T47D (cell line): ENCODE results near the gene WNT5A.
A peak's percentile ranks its signal among the peaks of the same experiment; 100 is the strongest.

ENCODE experiments used
- DNase-seq, 2 experiments: peaks; one replicate each; pipeline versions ENCODE4 v3.0.0 to v3.0.0-alpha.2; 2011 to 2012; ENCODE audit warnings: low read depth in 1 of 2, low spot score in 1 of 2
- JUND ChIP-seq: IDR thresholded peaks from 2 replicates; pipeline ENCODE4 v1.6.1; 2012; ENCODE audit warnings: low read depth
- in situ Hi-C: cut with HindIII; loops from 2 replicates; pipeline ENCODE4 v1.10.0; 2016; ENCODE audit warnings: low sequenced_read_pairs, low pct_unique_long_range_greater_than_20kb

Gene WNT5A

GRCh38 chr3:55443346-55443745 is 43.8 kb downstream of the WNT5A start:
- no peak for TF ChIP-seq JUND
- no peak for DNase-seq
- in situ Hi-C loops, result no loop called here

- no peak for TF ChIP-seq JUND
- no peak for DNase-seq
- in situ Hi-C loops, result no loop called here
Measured at GRCh38 chr3:55442861-55443260, 44.2 kb downstream of the WNT5A start.

DNA sequence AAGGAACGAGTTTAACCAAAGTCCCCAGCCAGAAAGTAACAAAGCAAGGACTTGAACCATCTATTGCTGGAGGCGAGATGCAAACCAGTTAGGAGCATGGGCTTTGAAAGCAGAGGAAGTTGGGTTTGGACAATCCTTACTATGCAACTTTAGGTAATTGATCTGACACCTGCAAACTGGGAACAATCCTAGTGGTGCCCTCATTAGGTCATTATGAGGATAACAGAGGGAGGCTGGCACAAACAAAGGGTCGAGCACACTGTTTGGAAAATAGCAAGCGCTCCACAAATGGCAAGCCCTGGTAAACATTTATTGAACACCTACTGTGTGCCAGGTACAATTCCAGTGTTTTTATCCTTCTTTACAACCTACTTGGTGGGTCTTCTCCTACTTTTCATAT is 45.6 kb downstream of the WNT5A start:
- in situ Hi-C loops, result no loop called here

DNA sequence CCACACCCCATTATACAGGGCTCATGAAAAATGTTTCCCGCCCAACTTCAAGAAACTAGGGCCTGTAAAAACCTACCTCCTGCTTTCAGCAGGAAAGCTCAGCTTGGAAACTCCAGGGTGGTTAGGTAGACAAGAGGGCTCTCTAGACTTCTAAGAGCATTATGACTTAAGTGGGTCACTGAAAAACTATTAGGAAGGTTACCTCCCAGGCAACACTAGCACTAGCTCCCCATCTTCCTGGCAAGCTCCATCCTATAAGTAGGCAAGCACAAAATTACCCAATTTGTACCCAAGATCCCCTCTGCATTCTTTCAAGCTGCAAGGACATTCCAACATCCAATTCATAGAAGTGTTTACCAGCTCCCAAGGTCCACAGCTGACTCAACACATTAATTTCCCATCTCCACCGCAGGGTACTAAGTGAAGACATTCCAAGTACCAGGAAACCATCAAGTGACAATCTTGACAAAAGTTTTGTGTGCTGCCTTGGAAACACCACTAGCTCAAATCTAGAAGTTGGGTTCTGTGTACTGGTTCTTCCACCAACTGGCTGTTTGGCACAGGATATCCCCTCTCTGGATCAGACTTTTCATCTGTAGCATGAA is 46.9 kb downstream of the WNT5A start:
- in situ Hi-C loops, result no loop called here
- no peak for DNase-seq

More for the DNA sequence above, 45.6 kb downstream of the WNT5A start:
- DNase-seq, result no peak
- no peak for TF ChIP-seq JUND

DNA sequence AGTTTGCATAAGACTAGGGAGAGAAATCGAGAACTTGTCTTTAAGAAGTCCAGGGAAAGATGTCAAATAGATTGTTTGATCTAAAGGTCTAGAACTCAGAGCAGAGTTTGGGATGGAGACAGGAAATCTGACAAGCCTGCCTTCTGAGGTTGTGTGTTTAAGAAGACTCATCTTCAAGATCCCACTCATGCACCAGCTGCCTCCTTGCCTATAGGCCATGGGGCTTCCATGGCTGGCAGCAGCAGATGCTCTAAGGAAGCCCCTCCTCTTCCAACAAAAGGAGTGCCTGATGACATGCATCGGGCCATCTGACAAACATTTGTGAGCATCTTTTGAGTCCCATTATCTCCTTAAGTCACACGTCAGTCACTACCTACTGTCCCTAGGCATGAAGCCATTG is 47.4 kb downstream of the WNT5A start:
- no peak for DNase-seq
- TF ChIP-seq JUND, result no peak
- in situ Hi-C loops, result no loop called here

More for the DNA sequence above, 46.9 kb downstream of the WNT5A start:
- no peak for TF ChIP-seq JUND

- in situ Hi-C loops, result no loop called here
- TF ChIP-seq JUND, result no peak
- DNase-seq, result no peak
Measured at GRCh38 chr3:55436644-55437043, 50.5 kb downstream of the WNT5A start.

DNA sequence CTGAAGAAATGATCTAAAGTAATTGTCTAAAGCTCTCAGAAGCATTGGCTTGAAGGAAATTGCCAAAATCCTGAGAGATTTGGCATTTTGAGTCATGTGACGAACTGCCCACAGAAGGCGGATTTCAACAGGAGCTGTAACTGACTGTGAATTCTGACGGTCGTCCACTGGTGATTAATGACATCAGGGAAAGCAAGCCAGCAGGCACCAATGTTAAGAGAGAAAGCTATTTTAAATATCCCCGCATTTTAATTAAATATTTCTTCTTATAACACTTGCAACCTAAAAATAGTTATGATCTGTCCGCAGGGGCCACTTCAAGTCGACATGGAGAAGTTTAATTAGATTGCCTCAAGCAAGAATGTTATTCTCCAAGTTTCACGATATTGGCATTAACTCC is 51.6 kb downstream of the WNT5A start:
- DNase-seq, result no peak
- in situ Hi-C loops, result no loop called here
- TF ChIP-seq JUND, result no peak

- in situ Hi-C loops, result no loop called here
- DNase-seq, result peak in 1 of 2 experiments; percentile 33
- no peak for TF ChIP-seq JUND
Measured at GRCh38 chr3:55434789-55435188, 52.3 kb downstream of the WNT5A start.

GRCh38 chr3:55431041-55431440 is 56.1 kb downstream of the WNT5A start:
- no peak for TF ChIP-seq JUND
- in situ Hi-C loops, result no loop called here
- DNase-seq, result no peak

DNA sequence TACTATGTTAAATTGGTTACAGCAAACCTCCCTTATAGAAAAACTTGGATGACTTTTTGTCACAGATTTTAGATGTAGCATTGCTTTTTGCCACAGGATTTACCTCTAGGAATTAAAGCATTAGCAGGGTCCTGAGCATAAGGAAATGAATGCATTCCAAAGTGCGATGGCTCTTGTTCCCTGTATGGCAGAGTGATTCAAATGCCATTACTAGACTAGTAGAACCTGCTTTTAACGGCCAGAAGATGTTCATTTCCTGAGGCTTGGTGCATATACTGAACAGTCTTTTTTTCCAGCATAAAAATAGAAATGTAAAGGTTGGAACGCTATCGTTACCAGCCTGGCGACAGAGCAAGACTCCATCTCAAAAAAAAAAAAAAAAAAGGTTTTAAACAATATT is 59.4 kb downstream of the WNT5A start:
- peak; percentile 2 to 38 for DNase-seq
- no peak for TF ChIP-seq JUND
- in situ Hi-C loops, result no loop called here

DNA sequence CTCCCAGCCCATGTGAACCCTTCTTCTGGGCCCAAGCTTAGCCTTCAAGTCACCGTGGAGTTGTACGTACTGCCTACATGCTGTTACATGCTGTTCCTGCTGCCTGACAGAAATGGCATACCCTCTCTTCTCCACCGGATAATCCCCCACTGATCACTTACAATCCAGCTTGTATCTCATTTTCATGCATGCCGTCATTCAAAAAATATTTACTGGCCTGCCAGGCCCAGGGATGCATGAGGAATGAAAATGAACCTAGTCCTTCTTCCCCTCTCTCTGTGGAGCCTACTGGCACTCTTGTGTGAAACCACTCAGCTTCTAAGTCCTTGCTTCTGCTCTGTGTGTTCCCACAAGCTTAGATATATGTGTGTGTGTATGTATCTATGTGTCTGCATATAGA is 60.6 kb downstream of the WNT5A start:
- no peak for TF ChIP-seq JUND
- in situ Hi-C loops, result no loop called here
- no peak for DNase-seq

DNA sequence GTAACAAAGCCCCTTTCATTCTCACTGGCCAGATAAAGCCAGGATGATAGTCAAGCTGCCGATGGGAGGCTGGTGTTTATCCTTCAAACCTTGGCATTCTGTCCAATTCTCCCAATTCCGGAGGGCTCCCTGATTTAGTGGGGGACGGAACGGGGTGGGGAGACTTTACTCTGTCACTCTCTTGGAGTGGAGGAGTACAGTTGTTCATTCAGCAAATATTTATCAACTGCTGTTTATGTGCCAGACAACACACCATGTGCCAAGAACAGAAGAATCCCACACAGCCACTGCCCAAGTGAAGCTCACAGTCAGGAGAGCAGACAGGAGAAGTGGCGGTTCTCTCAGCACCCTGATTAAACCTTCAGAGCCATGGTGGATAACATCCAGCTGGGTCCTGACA is 63.3 kb downstream of the WNT5A start:
- in situ Hi-C loops, result no loop called here
- TF ChIP-seq JUND, result no peak
- DNase-seq, result no peak

DNA sequence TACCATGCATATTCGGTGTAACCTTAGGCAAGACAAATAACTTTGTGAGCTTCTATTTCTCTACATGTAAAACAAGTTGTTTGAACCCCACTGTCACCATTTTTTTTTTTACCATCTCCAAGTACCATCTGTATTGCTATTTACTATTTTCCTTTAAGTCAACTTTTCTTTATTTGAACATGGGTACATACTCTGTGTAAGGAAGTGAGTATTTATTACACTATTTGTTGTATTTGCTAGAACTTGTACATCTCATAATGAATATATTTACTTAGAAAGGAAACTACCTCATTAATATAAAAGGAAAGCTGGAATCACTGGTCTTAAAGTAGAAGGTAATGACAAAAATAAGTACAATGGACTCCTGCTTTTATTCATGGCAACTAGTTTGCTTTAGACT is 69.9 kb downstream of the WNT5A start:
- no peak for TF ChIP-seq JUND
- in situ Hi-C loops, result no loop called here
- no peak for DNase-seq

DNA sequence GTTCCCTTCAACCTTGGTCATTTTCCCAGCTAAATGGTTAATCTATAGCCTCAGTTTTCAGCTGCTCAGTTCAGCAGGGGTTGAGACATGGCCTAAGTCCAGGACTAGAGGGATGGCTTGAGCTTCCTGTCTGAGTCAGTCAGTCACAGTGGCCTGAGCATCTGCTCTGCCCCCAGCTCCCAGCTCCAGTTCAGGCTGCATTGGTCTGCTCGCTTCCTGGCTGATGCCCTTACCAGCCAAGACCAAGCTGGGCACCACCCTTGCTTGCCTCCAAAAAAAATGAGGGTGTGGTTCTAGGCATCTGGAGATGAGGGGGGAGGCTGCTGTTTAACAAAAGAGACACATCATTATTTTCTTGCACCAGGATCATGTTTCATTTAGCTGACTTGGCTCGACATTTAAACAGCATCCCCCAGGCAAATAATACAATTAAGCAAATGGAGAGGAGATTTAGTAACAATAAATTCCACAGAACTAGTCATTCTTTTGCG is 70.7 kb downstream of the WNT5A start:
- in situ Hi-C loops, result no loop called here
- no peak for TF ChIP-seq JUND
- DNase-seq, result no peak
